K562 (cell line): Measurements from ENCODE around the gene BOLA1. TPM values are rescaled to one million over a fixed set of nuclear protein-coding genes. Genes with fewer than 3 reads are reported as not detected.
A peak's percentile ranks its signal among the peaks of the same experiment; 100 is the strongest.

Experiments
- ARID1B ChIP-seq: fragments of 450-650 bp; IDR thresholded peaks from 2 replicates; pipeline ENCODE4 v1.6.1; 2016; ENCODE audit warnings: antibody characterized with exemption, mild to moderate bottlenecking, inconsistent platforms
- CHD2 ChIP-seq: IDR thresholded peaks from 2 replicates; pipeline ENCODE4 v1.6.1; 2011; ENCODE audit warnings: low read depth, low read length
- CTBP1 ChIP-seq: fragments of 450-650 bp; IDR thresholded peaks from 2 replicates; pipeline ENCODE4 v1.6.1; 2016; ENCODE audit warnings: borderline replicate concordance
- CTCFL ChIP-seq: IDR thresholded peaks from 2 replicates; pipeline ENCODE4 v1.6.1; 2011; ENCODE audit warnings: borderline replicate concordance, low read depth, mild to moderate bottlenecking, moderate library complexity, low read length; ENCODE audit not compliant: insufficient read depth, poor library complexity, severe bottlenecking
- DPF2 ChIP-seq: fragments of 450-650 bp; IDR thresholded peaks from 2 replicates; pipeline ENCODE4 v1.6.1; 2016
- FOXA3 ChIP-seq, 2 experiments: fragments of 450-650 bp in 1 of 2; sonication (generic) in 1 of 2; formaldehyde crosslinking; IDR thresholded peaks in 1 of 2; conservative IDR thresholded peaks in 1 of 2; 2 replicates each; pipeline versions ENCODE4 v1.4.0 to v1.8.0; 2020 to 2022; ENCODE audit warnings: mild to moderate bottlenecking in 2 of 2, missing genetic modification reagents in 1 of 2
- GTF3C2 ChIP-seq: IDR thresholded peaks from 3 replicates; pipeline ENCODE4 v1.6.1; 2011; ENCODE audit warnings: borderline replicate concordance, mild to moderate bottlenecking, moderate library complexity; ENCODE audit not compliant: insufficient read length; ENCODE audit errors: extremely low read depth
- HDAC2 ChIP-seq: fragments of 450-650 bp; IDR thresholded peaks from 2 replicates; pipeline ENCODE4 v1.6.1; 2016; ENCODE audit warnings: mild to moderate bottlenecking
- HES1 ChIP-seq: fragments of 450-650 bp; IDR thresholded peaks from 2 replicates; pipeline ENCODE4 v1.6.1; 2016; ENCODE audit warnings: low read depth, mild to moderate bottlenecking, moderate library complexity
- NELFE ChIP-seq: IDR thresholded peaks from 2 replicates; pipeline ENCODE4 v1.6.1; 2011; ENCODE audit warnings: mild to moderate bottlenecking; ENCODE audit not compliant: insufficient read depth, insufficient read length
- POLR2A ChIP-seq: fragments of 450-650 bp; conservative IDR thresholded peaks from 2 replicates; pipeline ENCODE4 v1.6.1; 2016
- POLR2B ChIP-seq: fragments of 450-650 bp; IDR thresholded peaks from 2 replicates; pipeline ENCODE4 v1.6.1; 2018; ENCODE audit warnings: low read depth; ENCODE audit not compliant: partially characterized antibody
- SMAD1 ChIP-seq: fragments of 150-350 bp; IDR thresholded peaks from 2 replicates; pipeline ENCODE4 v1.6.1; 2014; ENCODE audit warnings: low read length, low read depth; ENCODE audit not compliant: partially characterized antibody
- TAF1 ChIP-seq: IDR thresholded peaks from 2 replicates; pipeline ENCODE4 v1.6.1; 2011; ENCODE audit warnings: mild to moderate bottlenecking, low read length, moderate library complexity; ENCODE audit not compliant: insufficient read depth, control insufficient read depth, severe bottlenecking; ENCODE audit errors: extremely low read depth
- ZNF212 ChIP-seq: fragments of 450-650 bp; formaldehyde crosslinking; IDR thresholded peaks from 2 replicates; pipeline ENCODE4 v1.4.0; 2020; ENCODE audit warnings: mild to moderate bottlenecking
- ZNF511 ChIP-seq: sonication (generic); formaldehyde crosslinking; IDR thresholded peaks from 2 replicates; pipeline ENCODE4 v1.8.0; 2022; ENCODE audit warnings: mild to moderate bottlenecking, missing genetic modification reagents
- ZNF766 ChIP-seq: fragments of 200-800 bp; sonication (Bioruptor generic); conservative IDR thresholded peaks from 2 replicates; pipeline ENCODE4 v1.6.1; 2016; ENCODE audit warnings: missing genetic modification characterization, missing compliant biosample characterization
- ZNF780A ChIP-seq: fragments of 250-450 bp; sonication (Bioruptor Pico); IDR thresholded peaks from 2 replicates; pipeline ENCODE4 v1.5.0; 2021; ENCODE audit warnings: mild to moderate bottlenecking
- ZSCAN29 ChIP-seq: fragments of 450-650 bp; IDR thresholded peaks from 2 replicates; pipeline ENCODE4 v1.6.1; 2017
- polyA plus RNA-seq, 8 experiments: library from polyadenylated mRNA; depleted of rRNA in 4 of 8; stranded (reverse) in 5 of 8; unstranded in 3 of 8; fragments of >200 nt; fragmentation: Nextera tagmentation in 2 of 8; fragmentation: Illumina TruSeq in 1 of 8; extraction: Ambion mirVana in 2 of 8; extraction: Trizol in 1 of 8; gene quantifications; 2 replicates each; pipeline versions ENCODE4 v1.2.1 to v1.2.3, GENCODE V29; 2011 to 2014; ENCODE audit warnings: inconsistent platforms in 1 of 8, missing spikeins in 1 of 8
- total RNA-seq, 7 experiments: library from RNA; depleted of rRNA in 6 of 7; stranded (reverse); fragments of >200 nt in 6 of 7; fragmentation: Illumina TruSeq in 2 of 7; extraction: Trizol in 2 of 7; gene quantifications; 2 replicates each; pipeline versions ENCODE4 v1.2.1 to v1.2.3, GENCODE V29; 2011 to 2021; ENCODE audit warnings: low replicate concordance in 1 of 7
- TF ChIP-seq, protein P1 (sequence below): fragments of 200-800 bp; sonication (Bioruptor generic); IDR thresholded peaks from 2 replicates; pipeline ENCODE4 v1.6.1; 2017; ENCODE audit warnings: missing genetic modification characterization, missing compliant biosample characterization

Gene BOLA1
- total and polyA plus RNA-seq, 9 of the 15 experiments (the other 6 are each of a cell fraction or from before 2014, with no cell fraction given), result 0.18 to 1.2 (median 0.40) TPM; not detected in 2

- TF ChIP-seq CTCFL (no peak), ZNF780A (CRISPR knock-in tag) (no peak), CTBP1 (no peak), FOXA3 (CRISPR knock-in tag; conservative IDR thresholded peaks at IDR 0.05 in 1 of 2, IDR thresholded peaks at IDR 0.05 in 1 of 2) (no peak), ARID1B (peak; percentile 69; the same call in 1 of the 2 replicates), ZSCAN29 (no peak), HES1 (no peak), POLR2B (peak; percentile 13), HDAC2 (no peak), DPF2 (no peak; the same call in 1 of the 2 replicates), ZNF766 (CRISPR knock-in tag) (no peak), ZNF511 (CRISPR knock-in tag) (no peak), ZNF212 (no peak), GTF3C2 (no peak), SMAD1 (no peak), NELFE (no peak), CHD2 (0 out of 2 replicates have a peak, but pooled peaks have one; percentile 32), TAF1 (peak; percentile 44), POLR2A (peak; percentile 18)
- TF ChIP-seq, protein P1, sequence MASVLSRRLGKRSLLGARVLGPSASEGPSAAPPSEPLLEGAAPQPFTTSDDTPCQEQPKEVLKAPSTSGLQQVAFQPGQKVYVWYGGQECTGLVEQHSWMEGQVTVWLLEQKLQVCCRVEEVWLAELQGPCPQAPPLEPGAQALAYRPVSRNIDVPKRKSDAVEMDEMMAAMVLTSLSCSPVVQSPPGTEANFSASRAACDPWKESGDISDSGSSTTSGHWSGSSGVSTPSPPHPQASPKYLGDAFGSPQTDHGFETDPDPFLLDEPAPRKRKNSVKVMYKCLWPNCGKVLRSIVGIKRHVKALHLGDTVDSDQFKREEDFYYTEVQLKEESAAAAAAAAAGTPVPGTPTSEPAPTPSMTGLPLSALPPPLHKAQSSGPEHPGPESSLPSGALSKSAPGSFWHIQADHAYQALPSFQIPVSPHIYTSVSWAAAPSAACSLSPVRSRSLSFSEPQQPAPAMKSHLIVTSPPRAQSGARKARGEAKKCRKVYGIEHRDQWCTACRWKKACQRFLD (CRISPR knock-in tag), result 0 out of 2 replicates have a peak, but pooled peaks have one; percentile 1
Observed at GRCh38 chr1:149885339-149886120, 13.8 kb upstream of the BOLA1 start (continued).
